Tibial nerve (tissue), 4 donors: ENCODE results near the gene TMEM120A. TPM values are rescaled to one million over a fixed set of nuclear protein-coding genes. Genes with fewer than 3 reads are reported as not detected.
A peak's percentile ranks its signal among the peaks of the same experiment; 100 is the strongest.

ENCODE experiments used
- DNase-seq, 2 donors: peaks; one replicate each; pipeline ENCODE4 v3.0.0-alpha.2; 2019; ENCODE audit warnings: low spot score in 2 of 2
- H3K27ac ChIP-seq, 4 donors: fragments of 200-600 bp; sonication (generic) in 3 of 4; one replicate each; pipeline ENCODE4 v1.5.1; 2017 to 2019; ENCODE audit warnings: mild to moderate bottlenecking in 1 of 4
- H3K27me3 ChIP-seq, 2 donors: fragments of 200-600 bp; sonication (generic) in 1 of 2; one replicate each; pipeline versions ENCODE4 v1.5.1 to v1.6.0; 2017 to 2019
- H3K36me3 ChIP-seq, 3 donors: fragments of 200-600 bp; sonication (generic); one replicate each; pipeline ENCODE4 v1.5.1; 2018 to 2019
- H3K4me1 ChIP-seq, 4 donors: fragments of 200-600 bp; sonication (generic) in 3 of 4; one replicate each; pipeline ENCODE4 v1.5.1; 2017 to 2019
- H3K4me3 ChIP-seq, 4 donors: fragments of 200-600 bp; sonication (generic) in 3 of 4; one replicate each; pipeline ENCODE4 v1.5.1; 2017 to 2019; ENCODE audit warnings: mild to moderate bottlenecking in 1 of 4, moderate library complexity in 1 of 4
- H3K9me3 ChIP-seq, 4 donors: fragments of 200-600 bp; sonication (generic) in 3 of 4; one replicate each; pipeline ENCODE4 v1.5.1; 2017 to 2019
- EP300 ChIP-seq, 2 donors: sonication (generic); formaldehyde crosslinking; IDR thresholded peaks; one replicate each; pipeline ENCODE4 v1.6.1; 2017; ENCODE audit warnings: antibody characterized with exemption in 2 of 2, mild to moderate bottlenecking in 1 of 2
- POLR2A ChIP-seq, 2 donors: fragments of 450-650 bp; IDR thresholded peaks; one replicate each; pipeline ENCODE4 v1.6.1; 2017; ENCODE audit warnings: antibody characterized with exemption in 2 of 2, mild to moderate bottlenecking in 2 of 2, moderate library complexity in 2 of 2
- WGBS, 2 donors: methylation state at CpG; one replicate each; pipeline ENCODE4 v1.1.5; 2018; 5-methylcytosine and 5-hydroxymethylcytosine counted together
- total RNA-seq, 4 donors: library from RNA; depleted of rRNA; stranded (reverse); fragments of >200 nt; gene quantifications; one replicate each; pipeline ENCODE4 v1.1.0, GENCODE V29; 2016
- TF ChIP-seq, protein P1 (sequence below), 5 experiments: fragments of 200-600 bp in 3 of 5; fragments of 450-650 bp in 2 of 5; sonication (generic) in 3 of 5; IDR thresholded peaks; one replicate each; pipeline ENCODE4 v1.5.1; 2016 to 2019; ENCODE audit warnings: antibody characterized with exemption in 5 of 5, mild to moderate bottlenecking in 3 of 5, moderate library complexity in 2 of 5

Gene TMEM120A
- total RNA-seq, 4 donors from 2014 or later: 38.7 to 108 (median 53.2) TPM

DNA sequence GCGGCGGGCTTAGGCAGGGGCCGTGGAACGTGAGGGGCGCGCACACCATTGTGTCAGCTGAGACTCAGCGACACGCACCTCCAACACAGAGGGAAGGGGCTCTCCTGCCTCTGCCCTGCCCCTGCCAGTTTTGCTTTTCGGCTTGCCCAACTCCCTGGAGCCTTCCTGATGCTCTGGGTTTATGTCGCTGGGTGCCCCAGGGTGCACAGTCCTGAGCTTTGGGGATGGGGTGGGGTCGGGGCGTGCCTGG lies 13.3 kb downstream of the TMEM120A start:
- WGBS, 2 donors: 78 to 86% methylated on average over 10 to 11 of the region's 12 CpGs
- TF ChIP-seq, protein P1, sequence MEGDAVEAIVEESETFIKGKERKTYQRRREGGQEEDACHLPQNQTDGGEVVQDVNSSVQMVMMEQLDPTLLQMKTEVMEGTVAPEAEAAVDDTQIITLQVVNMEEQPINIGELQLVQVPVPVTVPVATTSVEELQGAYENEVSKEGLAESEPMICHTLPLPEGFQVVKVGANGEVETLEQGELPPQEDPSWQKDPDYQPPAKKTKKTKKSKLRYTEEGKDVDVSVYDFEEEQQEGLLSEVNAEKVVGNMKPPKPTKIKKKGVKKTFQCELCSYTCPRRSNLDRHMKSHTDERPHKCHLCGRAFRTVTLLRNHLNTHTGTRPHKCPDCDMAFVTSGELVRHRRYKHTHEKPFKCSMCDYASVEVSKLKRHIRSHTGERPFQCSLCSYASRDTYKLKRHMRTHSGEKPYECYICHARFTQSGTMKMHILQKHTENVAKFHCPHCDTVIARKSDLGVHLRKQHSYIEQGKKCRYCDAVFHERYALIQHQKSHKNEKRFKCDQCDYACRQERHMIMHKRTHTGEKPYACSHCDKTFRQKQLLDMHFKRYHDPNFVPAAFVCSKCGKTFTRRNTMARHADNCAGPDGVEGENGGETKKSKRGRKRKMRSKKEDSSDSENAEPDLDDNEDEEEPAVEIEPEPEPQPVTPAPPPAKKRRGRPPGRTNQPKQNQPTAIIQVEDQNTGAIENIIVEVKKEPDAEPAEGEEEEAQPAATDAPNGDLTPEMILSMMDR (IDR thresholded peaks at IDR 0.05): no peak
- TF ChIP-seq POLR2A (IDR thresholded peaks at IDR 0.05): no peak
- TF ChIP-seq EP300 (IDR thresholded peaks at IDR 0.05): no peak
- Histone ChIP-seq H3K36me3 (peaks cover 4 to 75% (median 23%) of the 10 kb centered on the region in 3 donors), H3K4me1 (peaks cover 0 to 65% (median 0%) of the 10 kb centered on the region in 4 donors), H3K27ac (no peak overlapping the region), H3K4me3 (no peak overlapping the region), H3K27me3 (no peaks in the 10 kb centered on the region), H3K9me3 (no peaks in the 10 kb centered on the region)
- DNase-seq: no peak

DNA sequence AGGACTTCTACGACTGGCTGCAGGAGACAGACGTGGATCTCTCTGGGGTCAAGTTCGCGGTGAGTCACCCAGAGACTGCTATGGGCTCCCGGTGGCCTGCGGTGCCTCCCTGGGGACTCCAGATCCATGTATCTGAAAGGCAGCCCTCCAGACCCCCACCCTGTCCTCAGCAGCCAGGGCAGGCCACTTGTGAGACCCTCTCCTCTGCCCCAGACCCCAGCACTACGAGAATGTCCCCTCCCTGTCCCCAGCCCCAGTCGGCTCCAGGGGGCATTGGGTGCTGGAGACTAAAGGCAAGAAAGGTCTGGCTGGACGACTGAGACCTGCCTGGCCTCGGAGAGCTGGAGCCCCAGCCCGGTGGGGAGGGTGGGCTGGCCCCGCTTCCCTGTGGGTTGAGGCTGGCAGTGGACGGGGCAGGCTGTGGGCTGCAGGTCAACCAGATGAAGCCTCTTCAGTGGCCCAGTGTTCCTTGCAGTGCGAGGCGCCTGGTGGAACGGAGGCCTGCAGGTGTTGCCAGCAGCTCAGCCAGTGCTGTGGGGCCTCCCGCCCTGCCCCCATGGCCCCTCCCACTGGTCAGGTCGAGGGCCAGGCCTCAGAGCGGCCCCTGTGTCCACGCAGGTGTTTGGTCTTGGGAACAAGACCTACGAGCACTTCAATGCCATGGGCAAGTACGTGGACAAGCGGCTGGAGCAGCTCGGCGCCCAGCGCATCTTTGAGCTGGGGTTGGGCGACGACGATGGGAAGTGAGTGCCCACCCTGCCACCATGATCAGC lies 13.8 kb downstream of the TMEM120A start:
- TF ChIP-seq, protein P1 (IDR thresholded peaks at IDR 0.05): no peak
- TF ChIP-seq POLR2A (IDR thresholded peaks at IDR 0.05) (no peak), EP300 (IDR thresholded peaks at IDR 0.05) (no peak)
- no peak overlapping the region for H3K4me3 ChIP-seq
- H3K4me1 ChIP-seq: peaks cover 0 to 60% (median 0%) of the 10 kb centered on the region in 4 donors
- H3K36me3 ChIP-seq: peaks cover 4 to 70% (median 18%) of the 10 kb centered on the region in 3 donors
- no peaks in the 10 kb centered on the region for H3K9me3 ChIP-seq
- H3K27ac ChIP-seq: peak overlapping the region in 2 of 4 donors; percentile 31 to 58
- WGBS, 2 donors: 85 to 86% methylated on average over 25 to 27 of the region's 29 CpGs
- no peaks in the 10 kb centered on the region for H3K27me3 ChIP-seq
- DNase-seq: no peak

- no peak for TF ChIP-seq EP300 (IDR thresholded peaks at IDR 0.05)
- TF ChIP-seq, protein P1 (IDR thresholded peaks at IDR 0.05): no peak
- no peak for TF ChIP-seq POLR2A (IDR thresholded peaks at IDR 0.05)
- peak overlapping the region in 3 of 4 donors; percentile 17 to 71 (median 52) for H3K27ac ChIP-seq
- H3K4me3 ChIP-seq: no peak overlapping the region
- no peaks in the 10 kb centered on the region for H3K9me3 ChIP-seq
- H3K4me1 ChIP-seq: peaks cover 0 to 53% (median 0%) of the 10 kb centered on the region in 4 donors
- DNase-seq: no peak
- H3K27me3 ChIP-seq: no peaks in the 10 kb centered on the region
- 84 to 86% methylated on average over 20 to 22 of the region's 22 CpGs for WGBS, 2 donors
- H3K36me3 ChIP-seq: peaks cover 4 to 68% (median 17%) of the 10 kb centered on the region in 3 donors
Measured at GRCh38 chr7:75979759-75980429, 14.5 kb downstream of the TMEM120A start.

DNA sequence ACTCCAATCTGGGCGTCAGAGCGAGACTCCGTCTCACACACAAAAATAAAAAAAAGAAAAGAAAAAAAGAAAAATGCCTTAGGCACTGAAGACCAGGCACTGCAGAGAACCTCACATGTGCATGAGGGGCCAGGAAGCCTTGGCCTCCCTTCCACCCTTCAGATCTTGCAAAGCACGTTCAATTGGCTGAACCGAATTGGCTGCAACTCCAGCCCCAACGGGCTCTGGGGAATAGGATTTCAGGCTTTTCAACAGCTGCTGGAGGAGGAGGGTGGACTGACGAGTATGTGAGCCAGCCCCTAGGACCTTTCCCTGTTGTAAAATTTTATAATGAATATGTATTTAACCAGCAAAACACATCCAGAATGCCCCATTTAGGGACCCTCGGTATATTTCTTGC lies 16.7 kb downstream of the TMEM120A start:
- peak in 1 of 2 donors; percentile 68 for TF ChIP-seq EP300 (IDR thresholded peaks at IDR 0.05)
- TF ChIP-seq, protein P1 (IDR thresholded peaks at IDR 0.05): no peak
- TF ChIP-seq POLR2A (IDR thresholded peaks at IDR 0.05): no peak
- Histone ChIP-seq H3K36me3 (peaks cover 4 to 67% (median 11%) of the 10 kb centered on the region in 3 donors), H3K4me3 (no peak overlapping the region), H3K9me3 (no peaks in the 10 kb centered on the region), H3K27ac (peak overlapping the region in 1 of 4 donors; percentile 29), H3K4me1 (peaks cover 0 to 40% (median 0%) of the 10 kb centered on the region in 4 donors), H3K27me3 (no peaks in the 10 kb centered on the region)
- peak in 1 of 2 donors; percentile 71 for DNase-seq
- WGBS, 2 donors: 40 to 46% methylated on average over 8 of the region's 8 CpGs
